Endothelial cell of umbilical vein (primary cell): ENCODE data around the gene CACNA1C. TPM values are rescaled to one million over a fixed set of nuclear protein-coding genes. Genes with fewer than 3 reads are reported as not detected.

Source experiments
- BruUV-seq: library from RNA; stranded (reverse); fragments of 400-500 nt; replicated peaks from 2 replicates; lab custom pipeline; 2021; lab: Mats Ljungman, UMichigan
- CTCF ChIA-PET: fragments of 300-600, 350-600 bp; sonication (Branson Sonifier 250); formaldehyde crosslinking; loops from one replicate; lab custom pipeline; 2021; ENCODE audit warnings: antibody characterized with exemption, inconsistent platforms; lab: Charles Lee
- POLR2A ChIA-PET: fragments of 300-600, 350-600 bp; sonication (Branson Sonifier 250); formaldehyde crosslinking; loops from one replicate; lab custom pipeline; 2021; ENCODE audit warnings: antibody characterized with exemption, inconsistent platforms; lab: Charles Lee
- DNase-seq: peaks from one replicate; pipeline ENCODE4 v3.0.0-alpha.2; 2011; ENCODE audit warnings: low read depth, low spot score
- FAIRE-seq: peaks from 2 replicates; lab custom pipeline; 2011; peaks lifted over from hg19 to GRCh38; lab: Jason Lieb, UNC
- H2AFZ ChIP-seq: 2 replicates; pipeline ENCODE4 v1.6.0; 2012; ENCODE audit warnings: low read depth, low read length, control low read depth, inconsistent platforms
- H3K27ac ChIP-seq: 2 replicates; pipeline ENCODE4 v1.5.1; 2011; ENCODE audit warnings: low read depth, mild to moderate bottlenecking, control low read depth, low read length, moderate library complexity; ENCODE audit not compliant: insufficient read depth
- H3K27me3 ChIP-seq, 2 experiments: 2 replicates each; pipeline versions ENCODE4 v1.6.0 to v1.6.1; 2011; ENCODE audit warnings: low read length in 2 of 2, mixed read lengths in 1 of 2; ENCODE audit not compliant: control insufficient read depth in 2 of 2, insufficient read depth in 2 of 2
- H3K36me3 ChIP-seq, 2 experiments: 2 replicates in 1 of 2; 3 replicates in 1 of 2; pipeline ENCODE4 v1.5.1; 2011; ENCODE audit warnings: low read length in 2 of 2, mild to moderate bottlenecking in 1 of 2, moderate library complexity in 1 of 2; ENCODE audit not compliant: control insufficient read depth in 2 of 2, insufficient read depth in 2 of 2; ENCODE audit errors: extremely low read depth in 1 of 2
- H3K4me1 ChIP-seq: 3 replicates; pipeline ENCODE4 v1.5.1; 2011; ENCODE audit warnings: mild to moderate bottlenecking, low read length; ENCODE audit not compliant: control insufficient read depth, insufficient read depth; ENCODE audit errors: extremely low read depth
- H3K4me2 ChIP-seq: 2 replicates; pipeline ENCODE4 v1.6.1; 2011; ENCODE audit warnings: low read length, control low read depth, mixed read lengths; ENCODE audit not compliant: insufficient read depth
- H3K4me3 ChIP-seq, 3 experiments: fragments of 200-600 bp in 1 of 3; sonication (generic), shearing (Covaris generic) in 1 of 3; replicated peaks in 1 of 3; 2 replicates each; pipeline ENCODE4 v1.5.1; 2011 to 2016; ENCODE audit warnings: control low read depth in 3 of 3, low read length in 3 of 3, mild to moderate bottlenecking in 2 of 3, inconsistent platforms in 1 of 3, low read depth in 1 of 3, moderate library complexity in 1 of 3; ENCODE audit not compliant: insufficient read depth in 1 of 3
- H3K79me2 ChIP-seq: 2 replicates; pipeline ENCODE4 v1.6.0; 2012; ENCODE audit warnings: low read length, inconsistent platforms; ENCODE audit not compliant: control insufficient read depth, insufficient read depth
- H3K9ac ChIP-seq: replicated peaks from 2 replicates; pipeline ENCODE3; 2011; ENCODE audit warnings: low read length, control low read depth; ENCODE audit not compliant: insufficient read depth; ENCODE audit errors: extremely low read depth
- H3K9me1 ChIP-seq: replicated peaks from 3 replicates; pipeline ENCODE4 v1.6.0; 2011; ENCODE audit warnings: mild to moderate bottlenecking, low read length; ENCODE audit not compliant: control insufficient read depth, insufficient read depth; ENCODE audit errors: extremely low read depth
- H3K9me3 ChIP-seq: replicated peaks from 2 replicates; pipeline ENCODE4 v1.5.1; 2012; ENCODE audit warnings: low read length, inconsistent platforms; ENCODE audit not compliant: control insufficient read depth, insufficient read depth
- H4K20me1 ChIP-seq: replicated peaks from 2 replicates; pipeline ENCODE3; 2011; ENCODE audit warnings: mild to moderate bottlenecking, low read length; ENCODE audit not compliant: control insufficient read depth, insufficient read depth; ENCODE audit errors: extremely low read depth
- CTCF ChIP-seq, 2 donors: IDR thresholded peaks; 1 replicate in 1 of 2; 2 replicates in 1 of 2; pipeline ENCODE4 v1.5.1; 2011; ENCODE audit warnings: low read length in 2 of 2, mild to moderate bottlenecking in 2 of 2, moderate library complexity in 2 of 2, control low read depth in 1 of 2, inconsistent platforms in 1 of 2, low read depth in 1 of 2; ENCODE audit not compliant: insufficient read depth in 1 of 2; ENCODE audit errors: extremely low read depth in 1 of 2
- EZH2 ChIP-seq: IDR thresholded peaks from 2 replicates; pipeline ENCODE4 v1.6.1; 2012; ENCODE audit warnings: borderline replicate concordance, low read depth, mild to moderate bottlenecking, moderate library complexity, low read length, inconsistent platforms; ENCODE audit not compliant: severe bottlenecking
- FOS ChIP-seq: IDR thresholded peaks from 2 replicates; pipeline ENCODE4 v1.6.1; 2011; ENCODE audit warnings: mild to moderate bottlenecking, low read length, moderate library complexity, borderline replicate concordance; ENCODE audit not compliant: insufficient read depth
- GATA2 ChIP-seq: IDR thresholded peaks from 2 replicates; pipeline ENCODE4 v1.7.0; 2011; ENCODE audit warnings: low read depth, mild to moderate bottlenecking, moderate library complexity, mixed read lengths, low read length; ENCODE audit not compliant: insufficient read length, insufficient read depth
- JUN ChIP-seq: IDR thresholded peaks from 2 replicates; pipeline ENCODE4 v1.6.1; 2011; ENCODE audit warnings: borderline replicate concordance, low read depth; ENCODE audit not compliant: insufficient read length, insufficient read depth
- MYC ChIP-seq: IDR thresholded peaks from one replicate; pipeline ENCODE4 v1.6.1; 2011; ENCODE audit warnings: mild to moderate bottlenecking, low read depth, low read length
- POLR2A ChIP-seq: IDR thresholded peaks from 2 replicates; pipeline ENCODE4 v1.6.1; 2012; ENCODE audit warnings: low read depth, mild to moderate bottlenecking, control low read depth, low read length
- POLR2AphosphoS5 ChIP-seq: IDR thresholded peaks from 2 replicates; pipeline ENCODE4 v1.6.1; 2012; ENCODE audit warnings: low read depth, mild to moderate bottlenecking, control low read depth, low read length, moderate library complexity; ENCODE audit not compliant: insufficient read depth
- dilution Hi-C: fragments of 300-500 bp; cut with MboI; formaldehyde crosslinking; loops from one replicate; pipeline ENCODE4 v1.15.0; 2019; ENCODE audit warnings: low sequenced_read_pairs; ENCODE audit not compliant: extremely low pct_ligation_motif_present
- intact Hi-C: fragments of 100-400 bp; cut with micrococcal nuclease; formaldehyde crosslinking; loops from one replicate; pipeline ENCODE4 v1.10.0; 2022
- polyA plus RNA-seq, 4 experiments: library from polyadenylated mRNA; depleted of rRNA in 3 of 4; stranded (reverse) in 3 of 4; unstranded in 1 of 4; fragments of >200 nt; gene quantifications; 2 replicates each; pipeline versions ENCODE4 v1.2.1 to v1.2.3, GENCODE V29; 2011 to 2012; ENCODE audit warnings: missing spikeins in 1 of 4
- total RNA-seq: library from RNA; stranded (reverse); gene quantifications from 2 replicates; pipeline ENCODE4 v1.2.3, GENCODE V29; 2021
- TF ChIP-seq, protein P1 (sequence below): IDR thresholded peaks from 2 replicates; pipeline ENCODE4 v1.6.1; 2011; ENCODE audit not compliant: insufficient read depth, insufficient read length

Gene CACNA1C
- total and polyA plus RNA-seq, 2 donors (not counting 3 experiments of a cell fraction or from before 2014, with no cell fraction given): not detected

GRCh38 chr12:2032506-2032905 is 20.3 kb upstream of the CACNA1C start:
- TF ChIP-seq FOS: no peak
- TF ChIP-seq POLR2A: no peak
- TF ChIP-seq CTCF (IDR thresholded peaks at IDR 0.05; ENCODE audit: extremely low read depth in 1 of 2, insufficient read depth in 1 of 2, low read depth in 1 of 2, low read length in 2 of 2): no peak
- no peak for TF ChIP-seq MYC
- TF ChIP-seq EZH2: no peak
- no peak for TF ChIP-seq JUN
- TF ChIP-seq, protein P1, sequence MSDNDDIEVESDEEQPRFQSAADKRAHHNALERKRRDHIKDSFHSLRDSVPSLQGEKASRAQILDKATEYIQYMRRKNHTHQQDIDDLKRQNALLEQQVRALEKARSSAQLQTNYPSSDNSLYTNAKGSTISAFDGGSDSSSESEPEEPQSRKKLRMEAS: no peak
- TF ChIP-seq POLR2AphosphoS5: no peak
- no peak for TF ChIP-seq GATA2
- Histone ChIP-seq H3K27me3 (peaks cover 18 to 25% of the 10 kb centered on the region in 2 experiments), H3K36me3 (no peaks in the 10 kb centered on the region), H3K27ac (no peak overlapping the region), H4K20me1 (no peaks in the 10 kb centered on the region), H3K9me3 (no peaks in the 10 kb centered on the region), H3K4me1 (peaks cover 2% of the 10 kb centered on the region), H2AFZ (no peak overlapping the region), H3K4me3 (no peak overlapping the region), H3K9ac (no peak overlapping the region), H3K4me2 (no peak overlapping the region), H3K79me2 (no peaks in the 10 kb centered on the region), H3K9me1 (no peaks in the 10 kb centered on the region)
- ChIA-PET CTCF (interaction anchor here (1.1 kb wide), 1 partner anchor 9 kb away, joined by 3 read pairs; no protein-coding TSS in a partner anchor), POLR2A (no interaction called here)
- dilution Hi-C loops (no loop called here), intact Hi-C loops (loop anchor here (5.0 kb wide), 1 partner anchor 380 kb away; no protein-coding TSS in a partner anchor)
- FAIRE-seq (no peak), DNase-seq (no peak)
- no TSS peak for BruUV-seq
